Measurements from ENCODE around the gene ZFAND2A.
"Not testable (repeated sequence)": the region's sequence is repeated elsewhere in the genome, so short reads cannot be mapped to it uniquely, and the experiment has no call there.

- not testable (repeated sequence) for TF ChIP-seq CTCF (IDR thresholded peaks at IDR 0.05; ENCODE audit: insufficient read depth, low read length); REST (IDR thresholded peaks at IDR 0.05; ENCODE audit: insufficient replicate concordance, low read depth); POLR2AphosphoS5 (IDR thresholded peaks at IDR 0.05; ENCODE audit: low read depth)
Measured at GRCh38 chr7:1159231-1159630, 765 bp downstream of the ZFAND2A start.
